ENCODE measurements around the gene DAP. TPM values are rescaled to one million over a fixed set of nuclear protein-coding genes. Genes with fewer than 3 reads are reported as not detected.
A peak's percentile ranks its signal among the peaks of the same experiment; 100 is the strongest.

DAP gene
- total RNA-seq, 1 experiment from 2014 or later, result 47.2 TPM

- Histone ChIP-seq H2AFZ (ENCODE audit: low read length) (no peak overlapping the region), H3K4me2 (ENCODE audit: insufficient read depth, insufficient read length, low read length) (peak overlapping the region; percentile 61), H3K4me1 (ENCODE audit: insufficient read depth, low read length) (peaks cover 5% of the 10 kb centered on the region; the same call in 1 of the 2 replicates), H3K27me3 (ENCODE audit: insufficient read depth, low read length) (no peaks in the 10 kb centered on the region), H3K56ac (ENCODE audit: insufficient read length, low read depth, low read length) (no peak overlapping the region), H3K14ac (ENCODE audit: insufficient read depth, low read length) (peak overlapping the region; percentile 46; the same call in 1 of the 2 replicates), H3K18ac (ENCODE audit: insufficient read length, low read depth, low read length) (no peak overlapping the region), H2AK5ac (ENCODE audit: insufficient read length, low read length) (no peak overlapping the region), H2BK12ac (ENCODE audit: insufficient read length, low read depth, low read length) (no peak overlapping the region), H2BK15ac (ENCODE audit: low read depth, low read length) (no peak overlapping the region), H4K8ac (replicated peaks; ENCODE audit: insufficient read length, low read depth, low read length) (no peak overlapping the region), H3K9ac (ENCODE audit: extremely low read depth, insufficient read length, low read length) (peak overlapping the region; percentile 59), H3K23ac (ENCODE audit: insufficient read length, low read depth, low read length) (no peak overlapping the region), H3K79me2 (ENCODE audit: insufficient read depth, low read length) (no peaks in the 10 kb centered on the region; the same call in 1 of the 2 replicates), H4K91ac (ENCODE audit: insufficient read length, low read depth, low read length) (no peak overlapping the region), H3K79me1 (ENCODE audit: insufficient read depth, low read depth, low read length, poor library complexity, severe bottlenecking) (peaks cover 3% of the 10 kb centered on the region), H4K5ac (ENCODE audit: insufficient read length, low read depth, low read length) (no peak overlapping the region), H3K23me2 (ENCODE audit: insufficient read length, low read depth, low read length, poor library complexity, severe bottlenecking) (peaks cover 11% of the 10 kb centered on the region), H3K9me3 (ENCODE audit: control insufficient read depth, low read depth, low read length) (no peaks in the 10 kb centered on the region), H3K27ac (ENCODE audit: insufficient read length, low read depth, low read length) (no peak overlapping the region), H3K4ac (ENCODE audit: low read depth, low read length) (no peak overlapping the region), H4K20me1 (ENCODE audit: control insufficient read depth, insufficient read depth, insufficient read length) (no peaks in the 10 kb centered on the region), H2BK20ac (ENCODE audit: low read depth, low read length, poor library complexity, severe bottlenecking) (no peak overlapping the region), H2BK120ac (ENCODE audit: low read depth, low read length, poor library complexity, severe bottlenecking) (no peak overlapping the region), H2BK5ac (ENCODE audit: insufficient read length, low read length) (no peak overlapping the region), H3T11ph (ENCODE audit: low read length) (no peak overlapping the region)
- no peak for DNase-seq
- Mint-ChIP-seq H3K27ac (peak overlapping the region in 1 of 3 experiments; percentile 79; a peak in 1 of 7 replicates), H3K9me3 (no peaks in the 10 kb centered on the region; a peak in 1 of 5 replicates), H3K36me3 (ENCODE audit: insufficient read depth in 1 of 3, low read depth in 3 of 3) (peaks cover 2 to 9% (median 6%) of the 10 kb centered on the region in 3 experiments; a peak in 5 of 7 replicates), H3K4me3 (peak overlapping the region; percentile 85 to 92), H3K27me3 (ENCODE audit: low read depth) (peaks cover 25% of the 10 kb centered on the region), H3K4me1 (peaks cover 34 to 39% of the 10 kb centered on the region in 2 experiments)
- no peak for TF ChIP-seq CTCF (conservative IDR thresholded peaks at IDR 0.05)
- WGBS (ENCODE audit: extremely low coverage, insufficient read length, low lambda C conversion rate), result no CpG with 5 or more reads among the region's 43 CpGs
These were observed 726 bp downstream of the DAP start for GRCh38 chr5:10760096-10760920.

Data from H9 (cell line).